HG02642 (cell line): Measurements from ENCODE around the gene ADCY6.

Experiments
- ATAC-seq: cut with Tn5 transposase; IDR thresholded peaks from one replicate; pipeline ENCODE4 v1.9.1; 2021; ENCODE audit warnings: mild to moderate bottlenecking; ENCODE audit not compliant: unreplicated experiment, poor library complexity

ADCY6 gene

GRCh38 chr12:48787791-48788523, 932 bp downstream of the ADCY6 start:
- no peak for ATAC-seq

DNA sequence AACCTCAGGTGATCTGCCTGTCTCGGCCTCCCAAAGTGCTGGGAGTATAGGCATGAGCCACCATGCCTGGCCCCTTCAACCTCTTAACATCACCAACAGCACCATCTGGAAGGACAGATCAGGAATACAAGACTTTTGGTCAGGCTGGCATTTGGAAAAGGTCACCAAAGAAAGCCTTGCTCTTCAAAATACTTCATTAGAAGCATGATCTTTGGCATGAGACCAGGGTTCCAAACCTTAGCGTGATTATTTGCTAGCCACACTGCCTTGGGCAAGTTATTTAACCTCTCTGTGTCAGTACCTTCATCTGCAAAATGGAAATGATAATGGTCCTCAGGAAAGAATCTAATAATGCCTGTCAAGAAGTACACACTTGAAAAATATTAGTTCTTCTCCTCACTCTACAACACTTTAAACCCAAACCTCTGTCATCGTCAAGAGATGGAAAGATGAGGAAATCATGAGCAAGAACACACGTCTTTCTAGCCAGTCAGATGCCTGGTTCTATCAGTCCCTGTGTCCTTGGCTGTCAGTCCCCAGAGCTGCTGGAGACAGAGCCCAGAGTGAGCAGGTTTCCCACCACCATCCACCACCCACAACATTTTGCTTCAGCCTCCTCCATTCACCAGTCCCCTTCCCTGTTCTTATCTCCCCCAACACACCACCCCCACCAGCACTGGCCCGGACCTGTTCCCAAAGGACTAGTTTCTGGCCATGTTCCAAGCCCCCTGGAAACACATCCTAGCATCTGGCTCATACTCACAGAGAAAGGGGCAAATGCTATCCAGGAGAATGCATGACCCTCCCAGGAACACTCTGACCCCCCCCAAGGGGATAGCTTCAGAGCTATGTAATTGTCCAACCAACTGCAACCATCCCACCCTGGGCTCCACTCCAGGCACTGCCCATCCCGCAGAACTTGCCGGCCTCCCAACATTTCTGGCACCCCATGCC, 2.0 kb downstream of the ADCY6 start:
- ATAC-seq: no peak

- no peak for ATAC-seq
Observed at GRCh38 chr12:48783432-48783831, 5.5 kb downstream of the ADCY6 start.

DNA sequence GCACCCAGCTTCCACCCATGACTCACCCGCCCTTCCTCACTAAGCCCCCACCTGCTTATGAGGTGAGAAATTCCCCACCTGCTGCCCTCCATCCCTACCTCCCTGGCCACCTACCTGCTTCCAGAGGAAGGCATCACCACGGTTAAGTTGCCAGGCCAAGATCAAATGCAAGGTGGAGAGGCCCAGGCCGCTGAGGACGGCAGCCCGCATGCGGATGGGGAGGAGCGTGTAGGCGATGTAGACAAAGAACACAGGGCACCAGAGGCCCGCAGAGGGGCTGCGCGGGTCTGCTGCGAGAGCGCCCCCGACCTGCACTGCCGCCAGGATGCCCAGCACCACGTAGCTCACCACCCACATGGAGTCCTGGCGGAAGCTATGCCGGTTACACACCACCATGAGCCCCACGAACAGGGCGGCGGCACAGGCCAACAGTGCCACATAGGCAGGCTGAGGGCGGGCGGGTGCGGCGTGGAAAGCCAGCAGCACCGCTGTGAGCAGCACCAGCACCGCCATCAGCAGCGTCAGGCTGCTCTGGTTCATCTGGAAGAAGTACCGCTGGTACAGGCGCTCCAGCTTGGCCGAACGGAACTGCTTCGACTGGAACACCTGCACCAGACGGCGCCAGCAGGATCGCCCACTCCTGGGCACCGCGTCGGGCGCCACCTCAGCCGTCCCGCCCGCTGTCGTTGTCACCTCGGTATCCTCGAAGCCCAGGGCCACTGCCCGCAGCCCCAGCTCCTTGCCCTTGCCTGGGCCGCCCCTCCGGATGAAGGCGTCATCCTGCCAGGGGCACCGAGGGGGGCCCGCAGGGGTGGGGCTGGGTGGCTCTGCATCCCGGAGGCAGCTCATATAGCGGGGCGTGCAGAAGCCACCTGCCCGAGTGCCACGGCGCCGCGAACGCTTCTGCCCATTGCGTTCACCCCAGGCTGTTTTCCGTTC, 6.2 kb downstream of the ADCY6 start:
- ATAC-seq: no peak

DNA sequence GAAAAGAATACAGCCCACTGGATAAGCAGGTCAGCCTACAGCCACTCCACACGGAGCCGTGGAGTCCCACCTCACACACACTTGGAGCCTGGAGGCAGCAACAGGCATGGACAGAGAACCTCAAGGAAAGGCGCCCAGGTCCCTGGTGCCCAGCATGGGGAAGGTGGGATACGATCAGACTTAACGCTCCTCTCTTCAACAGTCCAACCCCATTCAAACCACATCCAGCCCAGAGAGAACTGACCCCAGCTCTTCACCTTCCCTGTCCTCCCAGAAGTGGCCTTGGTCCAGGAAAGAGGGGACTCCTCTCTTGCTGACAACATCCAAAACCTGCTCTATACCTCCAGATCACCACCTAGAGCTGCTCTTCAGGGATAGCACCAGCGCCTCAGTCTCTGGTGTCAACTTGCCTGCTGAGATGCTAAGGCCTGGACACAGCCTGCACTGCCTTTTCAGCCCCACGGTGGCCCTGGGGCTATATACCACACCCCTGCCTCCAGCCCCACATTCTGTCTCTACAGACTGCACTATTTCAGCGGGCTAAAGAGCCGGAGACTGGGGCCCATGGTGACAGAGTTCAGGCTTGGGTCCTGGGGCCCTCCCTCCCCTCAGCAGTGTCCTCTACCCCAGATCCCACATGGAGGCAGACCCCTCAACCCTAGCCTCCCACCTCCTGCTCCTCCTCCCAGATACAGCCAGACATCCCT, 7.0 kb downstream of the ADCY6 start:
- no peak for ATAC-seq

- no peak for ATAC-seq
Observed at GRCh38 chr12:48780381-48781025, 8.4 kb downstream of the ADCY6 start.

DNA sequence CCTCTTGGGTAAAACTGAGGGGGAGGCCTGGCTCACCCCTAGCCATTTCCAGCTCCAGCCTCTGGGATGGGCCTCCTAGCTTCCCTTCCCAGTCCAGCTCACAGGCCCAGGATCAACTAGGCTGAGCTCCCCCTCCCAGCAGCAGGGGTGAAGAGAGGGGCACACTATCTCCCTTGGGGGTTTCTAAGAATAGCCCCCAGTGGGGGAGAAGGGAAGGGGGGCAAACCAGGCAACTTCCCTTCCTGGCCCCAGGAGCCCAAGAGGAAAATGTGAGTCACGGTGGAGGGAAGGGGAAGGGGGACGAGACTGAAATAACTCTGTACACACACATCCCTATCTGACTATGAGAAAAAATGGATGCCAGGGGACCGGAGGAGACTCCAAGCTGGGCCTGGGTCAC, 9.0 kb downstream of the ADCY6 start:
- no peak for ATAC-seq

GRCh38 chr12:48777501-48778400, 11.1 kb downstream of the ADCY6 start:
- ATAC-seq: no peak

- ATAC-seq: no peak
Observed at GRCh38 chr12:48776956-48777355, 11.9 kb downstream of the ADCY6 start.

DNA sequence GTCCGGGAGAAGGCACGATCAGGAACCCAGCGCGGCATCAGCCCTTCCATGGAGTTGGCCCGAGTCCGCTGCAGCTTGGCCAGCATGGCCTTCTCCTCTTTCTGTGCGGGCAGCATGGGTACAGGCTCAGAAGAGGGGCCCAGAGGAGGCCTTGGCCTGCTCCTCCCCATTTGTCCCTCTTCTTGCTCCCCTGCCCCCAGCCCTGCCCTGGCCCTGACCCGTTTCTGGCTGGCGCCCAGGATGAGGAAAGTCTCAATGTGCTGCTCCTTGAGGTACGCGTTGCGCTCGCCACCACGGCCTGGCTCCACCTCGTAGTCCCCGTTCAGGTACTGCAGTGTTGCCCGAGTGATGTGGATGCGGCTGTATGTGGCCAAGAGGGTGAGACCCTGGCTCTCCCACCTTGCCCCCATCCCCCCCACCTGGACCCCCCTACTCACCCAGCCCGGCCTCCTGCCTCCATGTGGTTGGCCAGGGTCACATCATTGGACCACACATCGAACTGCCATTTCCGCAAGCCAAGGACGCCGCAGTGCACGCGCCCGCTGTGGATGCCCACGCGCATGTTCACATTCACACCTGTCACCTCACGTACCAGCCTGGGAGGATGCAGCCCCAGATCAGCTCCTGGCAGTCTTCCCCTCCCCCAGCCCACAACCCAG, 12.8 kb downstream of the ADCY6 start:
- ATAC-seq: no peak

GRCh38 chr12:48775299-48775698, 13.6 kb downstream of the ADCY6 start:
- no peak for ATAC-seq

- no peak for ATAC-seq
Observed at GRCh38 chr12:48774516-48774915, 14.4 kb downstream of the ADCY6 start.

- no peak for ATAC-seq
Observed at GRCh38 chr12:48773686-48774085, 15.2 kb downstream of the ADCY6 start.

DNA sequence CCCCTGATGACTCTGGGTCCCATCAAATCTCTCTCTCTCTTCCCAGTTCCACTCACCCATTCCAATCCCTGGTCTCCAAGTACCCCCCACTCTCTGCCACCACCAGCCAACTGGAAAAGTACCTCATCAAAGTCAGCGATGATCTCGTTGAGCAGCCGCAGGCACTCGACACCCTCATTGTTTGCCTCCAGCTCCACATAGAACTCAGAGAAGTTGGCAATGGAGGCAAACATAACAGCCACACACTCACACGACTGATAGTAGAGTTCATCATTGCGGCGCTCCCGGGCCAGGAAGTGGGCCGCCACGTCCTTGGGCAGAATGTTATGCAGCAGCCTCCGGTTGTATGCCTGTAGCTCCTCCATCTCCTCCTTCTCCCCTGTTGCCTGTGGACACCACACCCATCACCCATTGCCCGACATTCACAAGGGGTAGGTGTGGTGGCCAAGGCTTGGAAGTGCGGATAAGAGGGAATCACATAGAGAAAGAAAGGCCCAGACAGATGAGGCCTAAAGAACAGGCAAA, 17.2 kb downstream of the ADCY6 start:
- no peak for ATAC-seq

- ATAC-seq: no peak
Observed at GRCh38 chr12:48770756-48771155, 18.1 kb downstream of the ADCY6 start.

- no peak for ATAC-seq
Observed at GRCh38 chr12:48768736-48769135, 20.2 kb downstream of the ADCY6 start.

GRCh38 chr12:48768147-48768546, 20.7 kb downstream of the ADCY6 start:
- ATAC-seq: no peak

DNA sequence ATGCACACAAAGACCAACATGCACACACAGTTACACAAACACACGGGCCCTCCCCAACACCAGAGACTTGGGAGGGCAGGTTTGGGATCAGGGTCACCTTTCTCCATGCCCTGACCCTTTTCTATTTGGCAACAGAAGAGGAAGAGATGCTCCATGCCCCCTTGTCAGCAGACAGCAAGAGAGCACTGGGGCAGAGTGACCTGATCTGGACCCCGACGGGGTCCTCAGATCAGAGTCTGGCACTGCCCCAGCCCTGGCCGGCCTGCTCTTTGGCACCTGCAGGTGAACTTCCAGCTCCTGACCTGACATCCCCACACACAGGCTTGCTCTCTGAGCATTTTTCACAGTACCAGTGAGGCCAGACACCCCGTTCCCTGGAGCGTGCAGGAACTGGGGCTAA, 21.4 kb downstream of the ADCY6 start:
- no peak for ATAC-seq
